GM12878 (cell line): ENCODE data around the gene CDC42BPB. TPM values are rescaled to one million over a fixed set of nuclear protein-coding genes. Genes with fewer than 3 reads are reported as not detected.

Experiments used
- ATAC-seq: fragments of 200-7000 bp; cut with Tn5 transposase; 3 replicates; pipeline ENCODE4 v1.9.1; 2020; ENCODE audit warnings: mild to moderate bottlenecking, moderate library complexity
- BruUV-seq: library from RNA; stranded (reverse); fragments of 400-500 nt; replicated peaks from 2 replicates; lab custom pipeline; 2021; lab: Mats Ljungman, UMichigan
- CTCF ChIA-PET: fragments of 300-600 bp; sonication (Branson Sonifier 250); formaldehyde crosslinking; extraction: SDS; loops from one replicate; lab custom pipeline; 2021; ENCODE audit warnings: inconsistent platforms; lab: Yijun Ruan, JAX
- POLR2A ChIA-PET: fragments of 350-600 bp; formaldehyde crosslinking; extraction: SDS; loops from one replicate; lab custom pipeline; 2021; ENCODE audit warnings: inconsistent platforms; lab: Charles Lee
- RAD21 ChIA-PET: fragments of 300-600 bp; sonication (Branson Sonifier 250); formaldehyde crosslinking; loops from one replicate; lab custom pipeline; 2023; ENCODE audit warnings: antibody characterized with exemption; ENCODE audit not compliant: unreplicated experiment; lab: Charles Lee
- SMC1A ChIA-PET: fragments of 300-600 bp; sonication (Branson Sonifier 250); formaldehyde crosslinking; loops from one replicate; lab custom pipeline; 2023; ENCODE audit not compliant: unreplicated experiment, uncharacterized antibody; lab: Charles Lee
- DNase-seq: peaks from one replicate; pipeline ENCODE4 v3.0.0-alpha.2; 2011; ENCODE audit warnings: low read depth, low spot score
- FAIRE-seq: peaks from 3 replicates; lab custom pipeline; 2011; peaks lifted over from hg19 to GRCh38; lab: Jason Lieb, UNC
- H2AFZ ChIP-seq: 2 replicates; pipeline ENCODE4 v1.6.0; 2011; ENCODE audit warnings: low read depth, low read length, control low read depth; ENCODE audit not compliant: control insufficient read depth
- H3K27ac ChIP-seq: 2 replicates; pipeline ENCODE4 v1.5.1; 2011; ENCODE audit warnings: control low read depth; ENCODE audit not compliant: control insufficient read depth, insufficient read depth
- H3K27me3 ChIP-seq, 2 experiments: replicated peaks in 1 of 2; 2 replicates each; pipeline versions ENCODE4 v1.6.0 to v1.6.1; 2011; ENCODE audit warnings: low read length in 1 of 2; ENCODE audit not compliant: control insufficient read depth in 2 of 2, insufficient read depth in 2 of 2
- H3K36me3 ChIP-seq, 2 experiments: 2 replicates each; pipeline ENCODE4 v1.5.1; 2011; ENCODE audit warnings: low read length in 1 of 2; ENCODE audit not compliant: control insufficient read depth in 2 of 2, insufficient read depth in 2 of 2
- H3K4me1 ChIP-seq: 2 replicates; pipeline ENCODE4 v1.6.1; 2011; ENCODE audit warnings: mild to moderate bottlenecking, low read length, moderate library complexity, mixed read lengths; ENCODE audit not compliant: control insufficient read depth, insufficient read depth
- H3K4me2 ChIP-seq: 2 replicates; pipeline ENCODE4 v1.6.0; 2011; ENCODE audit warnings: control low read depth; ENCODE audit not compliant: control insufficient read depth, insufficient read depth
- H3K4me3 ChIP-seq: fragments of 200-600 bp; sonication (generic); 2 replicates; pipeline ENCODE4 v1.5.1; 2016
- H3K79me2 ChIP-seq: 2 replicates; pipeline ENCODE4 v1.6.0; 2011; ENCODE audit warnings: low read length; ENCODE audit not compliant: control insufficient read depth, insufficient read depth
- H3K9ac ChIP-seq: 2 replicates; pipeline ENCODE4 v1.8.0; 2011; ENCODE audit warnings: low read length, control low read depth, mixed read lengths; ENCODE audit not compliant: control insufficient read depth, insufficient read depth
- H3K9me3 ChIP-seq: replicated peaks from 3 replicates; pipeline ENCODE4 v1.5.1; 2011; ENCODE audit warnings: mild to moderate bottlenecking, low read length; ENCODE audit not compliant: control insufficient read depth, insufficient read depth
- H4K20me1 ChIP-seq: 2 replicates; pipeline ENCODE4 v1.6.0; 2011; ENCODE audit not compliant: control insufficient read depth, insufficient read depth
- ESRRA ChIP-seq: IDR thresholded peaks from 2 replicates; pipeline ENCODE4 v1.6.1; 2012; ENCODE audit warnings: mild to moderate bottlenecking, low read length, improper control_type of control experiment
- NFIC ChIP-seq: IDR thresholded peaks from 2 replicates; pipeline ENCODE4 v1.6.1; 2012; ENCODE audit warnings: low read depth, mild to moderate bottlenecking, inconsistent platforms, low read length, moderate library complexity
- NRF1 ChIP-seq: conservative IDR thresholded peaks from 2 replicates; pipeline ENCODE4 v1.6.1; 2011; ENCODE audit warnings: mild to moderate bottlenecking, low read depth, low read length, improper control_type of control experiment
- POLR2A ChIP-seq: IDR thresholded peaks from 2 replicates; pipeline ENCODE4 v1.6.1; 2011; ENCODE audit warnings: low read depth, mild to moderate bottlenecking, low read length
- POLR2AphosphoS5 ChIP-seq: IDR thresholded peaks from 2 replicates; pipeline ENCODE4 v1.6.1; 2011; ENCODE audit warnings: mild to moderate bottlenecking, low read length, inconsistent platforms
- SIN3A ChIP-seq: IDR thresholded peaks from 2 replicates; pipeline ENCODE4 v1.6.1; 2012; ENCODE audit warnings: low read depth, low read length, improper control_type of control experiment
- SPI1 ChIP-seq: IDR thresholded peaks from 2 replicates; pipeline ENCODE4 v1.6.1; 2011; ENCODE audit warnings: low read depth, mild to moderate bottlenecking, low read length, moderate library complexity, borderline replicate concordance; ENCODE audit not compliant: insufficient read depth
- STAT3 ChIP-seq: IDR thresholded peaks from 2 replicates; pipeline ENCODE4 v1.6.1; 2011; ENCODE audit warnings: low read depth, low read length, improper control_type of control experiment
- ZNF217 ChIP-seq: fragments of 450-650 bp; IDR thresholded peaks from 2 replicates; pipeline ENCODE4 v1.6.1; 2017; ENCODE audit warnings: antibody characterized with exemption, mild to moderate bottlenecking
- ZNF24 ChIP-seq: fragments of 450-650 bp; IDR thresholded peaks from 2 replicates; pipeline ENCODE4 v1.6.1; 2017; ENCODE audit warnings: antibody characterized with exemption, mild to moderate bottlenecking
- WGBS: methylation state at CpG from one replicate; pipeline ENCODE4 v1.1.6; 2016; ENCODE audit warnings: low lambda C conversion rate; ENCODE audit not compliant: insufficient replicate concordance, insufficient coverage; ENCODE audit errors: missing lambda C conversion rate; 5-methylcytosine and 5-hydroxymethylcytosine counted together
- in situ Hi-C: fragments of 300-500 bp; cut with MboI; formaldehyde crosslinking; loops from 9 replicates; pipeline ENCODE4 v1.14.3; 2018; ENCODE audit warnings: mixed read lengths
- intact Hi-C: fragments of 100-400 bp; cut with micrococcal nuclease; formaldehyde crosslinking; loops from one replicate; pipeline ENCODE4 v1.14.2; 2022; ENCODE audit not compliant: unreplicated experiment
- polyA plus RNA-seq, 11 experiments: library from polyadenylated mRNA; depleted of rRNA in 4 of 11; unstranded in 6 of 11; stranded (reverse) in 5 of 11; fragments of >200 nt; fragmentation: Nextera tagmentation in 4 of 11; fragmentation: Illumina TruSeq in 1 of 11; extraction: Ambion mirVana in 4 of 11; extraction: Trizol in 1 of 11; gene quantifications; 1 replicate in 1 of 11; 2 replicates in 10 of 11; pipeline versions ENCODE4 v1.2.1 to v1.2.3, GENCODE V29; 2011 to 2016; ENCODE audit warnings: inconsistent platforms in 2 of 11, missing spikeins in 2 of 11, low read depth in 1 of 11
- total RNA-seq, 4 experiments: library from RNA; depleted of rRNA in 3 of 4; stranded (reverse); fragments of >200 nt in 3 of 4; fragmentation: Illumina TruSeq in 1 of 4; extraction: Trizol in 1 of 4; gene quantifications; 2 replicates each; pipeline versions ENCODE4 v1.2.1 to v1.2.3, GENCODE V29; 2013 to 2021
- TF ChIP-seq, protein P1 (sequence below), 3 experiments: IDR thresholded peaks in 2 of 3; conservative IDR thresholded peaks in 1 of 3; 2 replicates each; pipeline ENCODE4 v1.5.1; 2011; ENCODE audit warnings: low read depth in 3 of 3, low read length in 3 of 3, mild to moderate bottlenecking in 3 of 3, control low read depth in 2 of 3, moderate library complexity in 2 of 3, inconsistent platforms in 1 of 3, mixed read lengths in 1 of 3; ENCODE audit not compliant: control insufficient read depth in 2 of 3, insufficient read depth in 1 of 3; ENCODE audit errors: extremely low read depth in 1 of 3
- TF ChIP-seq, protein P2 (sequence below): IDR thresholded peaks from 2 replicates; pipeline ENCODE4 v1.6.1; 2012; ENCODE audit warnings: low read length, inconsistent platforms

CDC42BPB gene
- total and polyA plus RNA-seq, 10 of the 15 experiments (the other 5 are each of a cell fraction or from before 2014, with no cell fraction given): 0.42 to 22.1 (median 13.3) TPM

DNA sequence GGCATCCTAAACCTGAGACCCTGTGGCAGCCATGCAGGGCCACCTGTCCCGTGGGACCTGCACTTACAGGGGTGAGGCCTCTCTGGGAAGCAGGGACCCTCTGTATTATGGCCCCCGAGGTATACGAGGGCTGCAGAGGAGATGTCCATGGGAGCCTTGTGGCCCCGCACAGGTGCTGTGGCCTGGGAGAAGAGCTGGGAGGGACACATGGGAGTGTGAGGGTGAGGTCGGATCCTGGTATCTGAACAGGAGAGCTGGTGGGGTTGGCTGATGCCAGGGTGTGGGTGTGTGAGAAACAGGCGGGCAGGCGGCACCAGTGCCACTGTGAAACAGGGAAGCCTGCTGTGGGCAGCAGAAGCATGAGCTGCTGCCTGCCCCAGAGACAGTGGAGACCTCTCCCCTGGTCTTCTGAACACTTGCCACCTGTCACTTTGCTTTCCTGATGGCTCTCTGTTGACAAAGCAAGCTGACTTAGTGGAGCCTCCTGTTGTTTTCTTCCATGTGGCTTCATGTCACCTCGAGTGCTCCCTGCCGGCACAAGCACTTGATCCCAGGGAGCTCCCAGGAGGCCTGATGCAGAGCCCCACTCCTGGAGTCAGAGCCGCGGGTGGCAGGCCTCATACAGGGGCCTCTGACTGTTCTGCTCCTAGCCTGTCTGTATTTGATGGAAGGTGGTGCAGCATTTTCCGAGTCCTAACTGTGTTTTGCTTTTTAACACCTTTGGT is 154.7 kb downstream of the CDC42BPB start:
- intact Hi-C loops: loop anchor here (5.0 kb wide), 1 partner anchor 125 kb away; the partner anchor contains the start of gene TRAF3
- Histone ChIP-seq H3K4me3 (peak overlapping the region; percentile 37), H3K4me1 (peaks cover 53% of the 10 kb centered on the region), H4K20me1 (no peaks in the 10 kb centered on the region), H3K79me2 (peaks cover 34% of the 10 kb centered on the region), H3K9ac (peak overlapping the region; percentile 78), H3K4me2 (peak overlapping the region; percentile 53), H2AFZ (no peak overlapping the region), H3K36me3 (peaks cover 30 to 41% of the 10 kb centered on the region in 2 experiments), H3K27me3 (no peaks in the 10 kb centered on the region), H3K9me3 (no peaks in the 10 kb centered on the region), H3K27ac (peak overlapping the region; percentile 98)
- ATAC-seq: no peak
- in situ Hi-C loops: no loop called here
- 0 out of 2 replicates have a peak, but pooled peaks have one; percentile 1 for TF ChIP-seq POLR2AphosphoS5
- TF ChIP-seq ZNF24: no peak
- TF ChIP-seq POLR2A: peak; percentile 33; the same call in 1 of the 2 replicates
- ChIA-PET CTCF (interaction anchor here (0.7 to 3.6 kb wide), 7 partner anchors 13 to 208 kb away, joined by 3 to 25 read pairs (median 12); no protein-coding TSS in a partner anchor), SMC1A (interaction anchor here (0.6 to 3.0 kb wide), 8 partner anchors 25 to 208 kb away, joined by 3 to 23 read pairs (median 4); no protein-coding TSS in a partner anchor), RAD21 (interaction anchor here (1.3 to 3.4 kb wide), 5 partner anchors 12 to 208 kb away, joined by 3 to 26 read pairs (median 17); no protein-coding TSS in a partner anchor), POLR2A (interaction anchor here (1.7 to 2.3 kb wide), 2 partner anchors 84 to 121 kb away, joined by 10 to 14 read pairs; no protein-coding TSS in a partner anchor)
- 93% methylated on average over 12 of the region's 12 CpGs for WGBS
- BruUV-seq: no TSS peak
- no peak for FAIRE-seq
- DNase-seq: no peak

DNA sequence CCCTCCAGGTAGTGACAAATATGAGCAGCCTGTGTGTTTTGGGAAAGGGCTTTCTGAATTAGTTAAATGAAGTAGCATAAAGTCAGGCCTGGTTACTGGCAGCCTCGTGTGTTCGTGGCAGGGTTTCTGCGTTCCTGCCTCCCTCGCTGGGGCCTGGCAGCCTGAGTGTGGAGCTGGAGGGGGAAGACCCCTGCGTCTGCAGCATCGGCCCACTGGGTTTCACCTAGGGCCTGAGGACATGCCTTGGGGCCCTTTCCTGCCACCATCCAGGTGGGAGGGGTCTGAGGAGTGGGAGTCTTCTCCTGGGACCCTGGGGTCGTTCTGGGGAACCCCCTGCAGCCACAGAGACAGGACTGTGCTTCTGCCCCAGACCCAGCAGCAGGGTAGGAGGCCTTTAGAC is 155.3 kb downstream of the CDC42BPB start:
- no peak for DNase-seq
- Histone ChIP-seq H2AFZ (no peak overlapping the region), H4K20me1 (no peaks in the 10 kb centered on the region), H3K4me3 (peak overlapping the region; percentile 37), H3K9ac (peak overlapping the region; percentile 78), H3K36me3 (peaks cover 30 to 35% of the 10 kb centered on the region in 2 experiments), H3K27me3 (no peaks in the 10 kb centered on the region), H3K79me2 (peaks cover 34% of the 10 kb centered on the region), H3K9me3 (no peaks in the 10 kb centered on the region), H3K27ac (peak overlapping the region; percentile 98), H3K4me1 (peaks cover 59% of the 10 kb centered on the region), H3K4me2 (peak overlapping the region; percentile 53)
- ChIA-PET SMC1A (interaction anchor here (0.7 to 3.0 kb wide), 15 partner anchors 14 to 364 kb away, joined by 3 to 23 read pairs (median 4); no protein-coding TSS in a partner anchor), POLR2A (interaction anchor here (0.5 to 2.3 kb wide), 7 partner anchors 83 to 670 kb away, joined by 3 to 14 read pairs (median 5); partner anchors contain the start of gene EIF5), RAD21 (interaction anchor here (0.5 to 3.4 kb wide), 12 partner anchors 12 to 377 kb away, joined by 3 to 26 read pairs (median 4); no protein-coding TSS in a partner anchor), CTCF (interaction anchor here (0.7 to 3.6 kb wide), 7 partner anchors 14 to 207 kb away, joined by 3 to 25 read pairs (median 12); no protein-coding TSS in a partner anchor)
- ATAC-seq: peak; percentile 12
- no peak for FAIRE-seq
- in situ Hi-C loops: no loop called here
- intact Hi-C loops: loop anchor here (5.0 kb wide), 1 partner anchor 125 kb away; the partner anchor contains the start of gene TRAF3
- 29% methylated on average over 7 of the region's 7 CpGs for WGBS
- BruUV-seq: TSS peak; percentile 8
- no peak for TF ChIP-seq NRF1
- TF ChIP-seq STAT3: no peak
- no peak for TF ChIP-seq NFIC
- TF ChIP-seq SPI1: no peak
- TF ChIP-seq, protein P1, sequence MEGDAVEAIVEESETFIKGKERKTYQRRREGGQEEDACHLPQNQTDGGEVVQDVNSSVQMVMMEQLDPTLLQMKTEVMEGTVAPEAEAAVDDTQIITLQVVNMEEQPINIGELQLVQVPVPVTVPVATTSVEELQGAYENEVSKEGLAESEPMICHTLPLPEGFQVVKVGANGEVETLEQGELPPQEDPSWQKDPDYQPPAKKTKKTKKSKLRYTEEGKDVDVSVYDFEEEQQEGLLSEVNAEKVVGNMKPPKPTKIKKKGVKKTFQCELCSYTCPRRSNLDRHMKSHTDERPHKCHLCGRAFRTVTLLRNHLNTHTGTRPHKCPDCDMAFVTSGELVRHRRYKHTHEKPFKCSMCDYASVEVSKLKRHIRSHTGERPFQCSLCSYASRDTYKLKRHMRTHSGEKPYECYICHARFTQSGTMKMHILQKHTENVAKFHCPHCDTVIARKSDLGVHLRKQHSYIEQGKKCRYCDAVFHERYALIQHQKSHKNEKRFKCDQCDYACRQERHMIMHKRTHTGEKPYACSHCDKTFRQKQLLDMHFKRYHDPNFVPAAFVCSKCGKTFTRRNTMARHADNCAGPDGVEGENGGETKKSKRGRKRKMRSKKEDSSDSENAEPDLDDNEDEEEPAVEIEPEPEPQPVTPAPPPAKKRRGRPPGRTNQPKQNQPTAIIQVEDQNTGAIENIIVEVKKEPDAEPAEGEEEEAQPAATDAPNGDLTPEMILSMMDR (IDR thresholded peaks at IDR 0.05 in 2 of 3, conservative IDR thresholded peaks at IDR 0.05 in 1 of 3; ENCODE audit: control insufficient read depth in 2 of 3, extremely low read depth in 1 of 3, insufficient read depth in 1 of 3, low read depth in 3 of 3, low read length in 3 of 3): no peak
- no peak for TF ChIP-seq ZNF217
- TF ChIP-seq SIN3A: no peak
- TF ChIP-seq, protein P2, sequence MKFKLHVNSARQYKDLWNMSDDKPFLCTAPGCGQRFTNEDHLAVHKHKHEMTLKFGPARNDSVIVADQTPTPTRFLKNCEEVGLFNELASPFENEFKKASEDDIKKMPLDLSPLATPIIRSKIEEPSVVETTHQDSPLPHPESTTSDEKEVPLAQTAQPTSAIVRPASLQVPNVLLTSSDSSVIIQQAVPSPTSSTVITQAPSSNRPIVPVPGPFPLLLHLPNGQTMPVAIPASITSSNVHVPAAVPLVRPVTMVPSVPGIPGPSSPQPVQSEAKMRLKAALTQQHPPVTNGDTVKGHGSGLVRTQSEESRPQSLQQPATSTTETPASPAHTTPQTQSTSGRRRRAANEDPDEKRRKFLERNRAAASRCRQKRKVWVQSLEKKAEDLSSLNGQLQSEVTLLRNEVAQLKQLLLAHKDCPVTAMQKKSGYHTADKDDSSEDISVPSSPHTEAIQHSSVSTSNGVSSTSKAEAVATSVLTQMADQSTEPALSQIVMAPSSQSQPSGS: no peak
- peak; percentile 50; the same call in 1 of the 2 replicates for TF ChIP-seq POLR2AphosphoS5
- 0 out of 2 replicates have a peak, but pooled peaks have one; percentile 8 for TF ChIP-seq ESRRA
